Measurements from ENCODE around the gene ERCC8.

The ERCC8 gene

DNA sequence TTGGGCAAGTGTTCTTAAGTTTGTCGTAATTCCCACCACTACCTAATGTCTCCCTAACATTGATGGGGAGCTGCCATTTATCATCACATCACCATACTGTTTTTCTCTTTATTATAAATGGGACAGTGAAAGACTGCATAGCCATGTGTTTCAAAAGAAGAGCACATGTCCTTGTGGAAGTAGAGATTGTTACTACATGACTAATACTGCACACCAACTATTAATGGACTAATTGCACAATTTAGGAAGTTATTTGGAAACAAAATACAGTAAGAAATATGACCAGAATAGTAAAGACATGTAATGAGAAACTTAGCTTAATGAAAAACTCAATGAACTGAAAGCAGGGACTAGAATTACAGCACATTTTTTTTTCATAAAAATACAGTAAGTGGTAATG lies 88.8 kb downstream of the ERCC8 start:
- Histone ChIP-seq H3K9ac (ENCODE audit: low read length) (no peak overlapping the region), H3K4me1 (ENCODE audit: control insufficient read depth, insufficient read depth, low read depth, low read length) (no peaks in the 10 kb centered on the region), H3K23ac (ENCODE audit: low read length in 2 of 2) (no peak overlapping the region), H3K79me1 (replicated peaks; ENCODE audit: low read length, poor library complexity, severe bottlenecking) (no peaks in the 10 kb centered on the region), H2BK15ac (ENCODE audit: low read depth, poor library complexity, severe bottlenecking) (no peak overlapping the region), H3K14ac (ENCODE audit: low read length in 2 of 2) (no peak overlapping the region), H3K27ac (ENCODE audit: low read length, poor library complexity, severe bottlenecking) (no peak overlapping the region), H3K27me3 (ENCODE audit: control insufficient read depth in 1 of 2, insufficient read depth in 1 of 2, low read length in 2 of 2) (no peaks in the 10 kb centered on the region), H3K4me3 (ENCODE audit: insufficient read depth in 1 of 2, low read depth in 1 of 2, low read length in 2 of 2) (no peak overlapping the region), H2BK12ac (ENCODE audit: low read length in 2 of 2) (no peak overlapping the region), H3K4me2 (ENCODE audit: low read length, poor library complexity, severe bottlenecking) (no peak overlapping the region), H4K91ac (ENCODE audit: low read length) (no peak overlapping the region), H3K4ac (ENCODE audit: low read depth in 1 of 2, low read length in 2 of 2) (no peak overlapping the region), H2AK5ac (ENCODE audit: low read length, severe bottlenecking) (no peak overlapping the region), H2BK5ac (ENCODE audit: low read depth, low read length, poor library complexity, severe bottlenecking) (no peak overlapping the region), H2BK120ac (ENCODE audit: low read depth, low read length) (no peak overlapping the region), H3K9me3 (ENCODE audit: control insufficient read depth, low read length) (no peaks in the 10 kb centered on the region), H3K36me3 (ENCODE audit: control insufficient read depth in 1 of 2, insufficient read depth in 2 of 2, low read depth in 1 of 2, low read length in 2 of 2) (no peaks in the 10 kb centered on the region), H2AFZ (ENCODE audit: low read depth, low read length) (no peak overlapping the region), H3K18ac (ENCODE audit: low read depth in 1 of 2, low read length in 2 of 2) (no peak overlapping the region), H4K8ac (ENCODE audit: low read length) (no peak overlapping the region)
- DNase-seq = peak; percentile 72
- WGBS = 62% methylated on average over 1 of the region's 1 CpG

DNA sequence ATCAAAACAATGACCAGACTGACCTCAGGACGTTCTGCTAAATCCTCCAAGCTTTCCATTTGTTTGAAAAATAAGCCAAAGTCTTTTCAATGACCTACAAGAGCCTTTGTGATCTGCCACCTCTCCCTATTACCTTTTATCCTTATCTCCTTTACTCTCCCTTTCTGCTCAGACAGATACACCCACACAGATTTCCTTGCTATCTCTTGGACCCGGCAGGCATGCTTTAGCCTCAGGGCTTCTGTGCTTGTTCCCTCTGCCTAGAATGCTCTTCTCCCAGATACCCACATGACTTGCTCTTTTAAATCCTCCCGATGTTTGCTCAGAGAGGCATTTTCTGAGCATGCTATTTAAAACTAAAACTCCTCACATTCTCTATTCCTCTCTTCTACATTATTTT lies 91.9 kb downstream of the ERCC8 start:
- no peak overlapping the region for H3K18ac ChIP-seq (ENCODE audit: low read depth in 1 of 2, low read length in 2 of 2)
- H4K8ac ChIP-seq (ENCODE audit: low read length) = no peak overlapping the region
- no peak overlapping the region for H2AFZ ChIP-seq (ENCODE audit: low read depth, low read length)
- no peak overlapping the region for H2BK120ac ChIP-seq (ENCODE audit: low read depth, low read length)
- no peaks in the 10 kb centered on the region for H3K9me3 ChIP-seq (ENCODE audit: control insufficient read depth, low read length)
- no peaks in the 10 kb centered on the region for H3K79me1 ChIP-seq (replicated peaks; ENCODE audit: low read length, poor library complexity, severe bottlenecking)
- no peaks in the 10 kb centered on the region for H3K27me3 ChIP-seq (ENCODE audit: control insufficient read depth in 1 of 2, insufficient read depth in 1 of 2, low read length in 2 of 2)
- no peak overlapping the region for H3K27ac ChIP-seq (ENCODE audit: low read length, poor library complexity, severe bottlenecking)
- H2AK5ac ChIP-seq (ENCODE audit: low read length, severe bottlenecking) = no peak overlapping the region
- H3K4me1 ChIP-seq (ENCODE audit: control insufficient read depth, insufficient read depth, low read depth, low read length) = no peaks in the 10 kb centered on the region
- no peak overlapping the region for H3K14ac ChIP-seq (ENCODE audit: low read length in 2 of 2)
- H3K36me3 ChIP-seq (ENCODE audit: control insufficient read depth in 1 of 2, insufficient read depth in 2 of 2, low read depth in 1 of 2, low read length in 2 of 2) = no peaks in the 10 kb centered on the region
- H4K91ac ChIP-seq (ENCODE audit: low read length) = no peak overlapping the region
- no peak overlapping the region for H2BK5ac ChIP-seq (ENCODE audit: low read depth, low read length, poor library complexity, severe bottlenecking)
- no peak overlapping the region for H3K4ac ChIP-seq (ENCODE audit: low read depth in 1 of 2, low read length in 2 of 2)
- no peak overlapping the region for H2BK15ac ChIP-seq (ENCODE audit: low read depth, poor library complexity, severe bottlenecking)
- H3K4me3 ChIP-seq (ENCODE audit: insufficient read depth in 1 of 2, low read depth in 1 of 2, low read length in 2 of 2) = no peak overlapping the region
- no peak overlapping the region for H3K4me2 ChIP-seq (ENCODE audit: low read length, poor library complexity, severe bottlenecking)
- no peak overlapping the region for H3K23ac ChIP-seq (ENCODE audit: low read length in 2 of 2)
- no peak for DNase-seq
- no peak overlapping the region for H3K9ac ChIP-seq (ENCODE audit: low read length)
- no peak overlapping the region for H2BK12ac ChIP-seq (ENCODE audit: low read length in 2 of 2)
- WGBS = 25% methylated on average over 3 of the region's 3 CpGs

DNA sequence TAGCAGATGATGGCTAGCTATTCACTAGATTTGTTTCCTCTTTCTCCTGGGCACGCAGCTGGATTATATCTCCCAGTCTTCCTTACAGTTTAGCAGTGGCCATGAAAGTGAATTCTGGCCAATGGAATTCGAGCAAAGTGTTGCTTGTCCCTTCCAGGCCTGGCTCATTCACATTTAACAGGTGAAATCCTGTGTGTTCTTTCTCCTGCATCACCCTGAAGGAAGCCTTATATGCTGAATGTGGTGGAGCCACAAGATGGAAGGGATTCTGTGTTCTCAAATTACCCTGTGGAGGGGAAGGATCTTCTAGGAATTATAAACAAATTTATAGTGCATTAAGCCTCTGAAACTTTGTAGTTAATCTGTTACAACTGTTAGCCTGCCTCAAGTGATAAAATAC lies 92.6 kb downstream of the ERCC8 start:
- no peak overlapping the region for H3K23ac ChIP-seq (ENCODE audit: low read length in 2 of 2)
- no peak overlapping the region for H3K4me3 ChIP-seq (ENCODE audit: insufficient read depth in 1 of 2, low read depth in 1 of 2, low read length in 2 of 2)
- H4K91ac ChIP-seq (ENCODE audit: low read length) = no peak overlapping the region
- H2BK5ac ChIP-seq (ENCODE audit: low read depth, low read length, poor library complexity, severe bottlenecking) = no peak overlapping the region
- no peaks in the 10 kb centered on the region for H3K36me3 ChIP-seq (ENCODE audit: control insufficient read depth in 1 of 2, insufficient read depth in 2 of 2, low read depth in 1 of 2, low read length in 2 of 2)
- no peaks in the 10 kb centered on the region for H3K9me3 ChIP-seq (ENCODE audit: control insufficient read depth, low read length)
- DNase-seq = no peak
- H3K4ac ChIP-seq (ENCODE audit: low read depth in 1 of 2, low read length in 2 of 2) = no peak overlapping the region
- 72% methylated on average over 2 of the region's 2 CpGs for WGBS
- H3K18ac ChIP-seq (ENCODE audit: low read depth in 1 of 2, low read length in 2 of 2) = no peak overlapping the region
- H4K8ac ChIP-seq (ENCODE audit: low read length) = no peak overlapping the region
- H2AFZ ChIP-seq (ENCODE audit: low read depth, low read length) = no peak overlapping the region
- H2AK5ac ChIP-seq (ENCODE audit: low read length, severe bottlenecking) = no peak overlapping the region
- H2BK15ac ChIP-seq (ENCODE audit: low read depth, poor library complexity, severe bottlenecking) = no peak overlapping the region
- no peak overlapping the region for H2BK12ac ChIP-seq (ENCODE audit: low read length in 2 of 2)
- no peaks in the 10 kb centered on the region for H3K4me1 ChIP-seq (ENCODE audit: control insufficient read depth, insufficient read depth, low read depth, low read length)
- H3K79me1 ChIP-seq (replicated peaks; ENCODE audit: low read length, poor library complexity, severe bottlenecking) = no peaks in the 10 kb centered on the region
- no peak overlapping the region for H3K9ac ChIP-seq (ENCODE audit: low read length)
- no peak overlapping the region for H3K4me2 ChIP-seq (ENCODE audit: low read length, poor library complexity, severe bottlenecking)
- H2BK120ac ChIP-seq (ENCODE audit: low read depth, low read length) = no peak overlapping the region
- no peak overlapping the region for H3K27ac ChIP-seq (ENCODE audit: low read length, poor library complexity, severe bottlenecking)
- H3K14ac ChIP-seq (ENCODE audit: low read length in 2 of 2) = no peak overlapping the region
- no peaks in the 10 kb centered on the region for H3K27me3 ChIP-seq (ENCODE audit: control insufficient read depth in 1 of 2, insufficient read depth in 1 of 2, low read length in 2 of 2)

DNA sequence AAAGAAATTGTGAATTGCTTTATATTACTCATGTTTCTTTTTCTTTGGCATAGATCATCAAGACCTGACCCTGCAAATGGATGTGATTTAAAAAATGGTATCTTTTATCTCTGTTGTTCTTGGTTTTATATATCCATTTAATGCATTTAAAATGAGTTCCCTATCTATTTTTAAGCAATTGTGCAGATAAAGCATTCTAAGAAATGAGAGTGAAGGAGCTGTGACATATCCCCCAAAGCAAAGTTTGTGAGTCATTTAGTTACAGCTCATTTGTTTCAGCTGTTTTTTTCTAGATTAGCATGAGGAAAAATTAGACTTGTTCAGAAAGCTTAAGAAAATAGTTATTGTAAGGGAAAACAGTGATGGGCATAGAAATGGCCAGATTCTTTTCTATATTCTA lies 93.2 kb downstream of the ERCC8 start:
- Histone ChIP-seq H3K4me1 (ENCODE audit: control insufficient read depth, insufficient read depth, low read depth, low read length) (no peaks in the 10 kb centered on the region), H3K4ac (ENCODE audit: low read depth in 1 of 2, low read length in 2 of 2) (no peak overlapping the region), H3K27ac (ENCODE audit: low read length, poor library complexity, severe bottlenecking) (no peak overlapping the region), H2BK12ac (ENCODE audit: low read length in 2 of 2) (no peak overlapping the region), H3K79me1 (replicated peaks; ENCODE audit: low read length, poor library complexity, severe bottlenecking) (no peaks in the 10 kb centered on the region), H3K23ac (ENCODE audit: low read length in 2 of 2) (no peak overlapping the region), H2BK120ac (ENCODE audit: low read depth, low read length) (no peak overlapping the region), H3K18ac (ENCODE audit: low read depth in 1 of 2, low read length in 2 of 2) (no peak overlapping the region), H4K8ac (ENCODE audit: low read length) (no peak overlapping the region), H3K36me3 (ENCODE audit: control insufficient read depth in 1 of 2, insufficient read depth in 2 of 2, low read depth in 1 of 2, low read length in 2 of 2) (no peaks in the 10 kb centered on the region), H3K14ac (ENCODE audit: low read length in 2 of 2) (no peak overlapping the region), H2AFZ (ENCODE audit: low read depth, low read length) (no peak overlapping the region), H2AK5ac (ENCODE audit: low read length, severe bottlenecking) (no peak overlapping the region), H3K9me3 (ENCODE audit: control insufficient read depth, low read length) (no peaks in the 10 kb centered on the region), H4K91ac (ENCODE audit: low read length) (no peak overlapping the region), H3K27me3 (ENCODE audit: control insufficient read depth in 1 of 2, insufficient read depth in 1 of 2, low read length in 2 of 2) (no peaks in the 10 kb centered on the region), H3K4me2 (ENCODE audit: low read length, poor library complexity, severe bottlenecking) (no peak overlapping the region), H3K9ac (ENCODE audit: low read length) (no peak overlapping the region), H2BK5ac (ENCODE audit: low read depth, low read length, poor library complexity, severe bottlenecking) (no peak overlapping the region), H2BK15ac (ENCODE audit: low read depth, poor library complexity, severe bottlenecking) (no peak overlapping the region), H3K4me3 (ENCODE audit: insufficient read depth in 1 of 2, low read depth in 1 of 2, low read length in 2 of 2) (no peak overlapping the region)
- DNase-seq = no peak
